Measurements from ENCODE around the gene CEP350. TPM values are rescaled to one million over a fixed set of nuclear protein-coding genes. Genes with fewer than 3 reads are reported as not detected.

CEP350 gene
- total RNA-seq, 2 experiments from 2014 or later: 48.6 to 54.2 TPM

- CTCF ChIA-PET (ENCODE audit: unreplicated experiment): no interaction called here
- no peak for DNase-seq (ENCODE audit: low spot score)
- no peaks in the 10 kb centered on the region for H3K9me2 ChIP-seq (ENCODE audit: insufficient read depth, low read length)
- no peaks in the 10 kb centered on the region for H3K4me1 ChIP-seq (ENCODE audit: insufficient read depth, low read length, poor library complexity, severe bottlenecking)
- BruUV-seq (replicated peaks): no TSS peak
- POLR2A ChIA-PET: no interaction called here
- H3K4me3 ChIP-seq (ENCODE audit: low read depth, low read length, poor library complexity, severe bottlenecking): no peak overlapping the region
- H3K36me3 ChIP-seq (ENCODE audit: insufficient read depth, low read length): peaks cover 79% of the 10 kb centered on the region
- H3K4me2 ChIP-seq (ENCODE audit: low read length): no peak overlapping the region
- H3K9me3 ChIP-seq (ENCODE audit: low read length): no peaks in the 10 kb centered on the region
- no peaks in the 10 kb centered on the region for H3K79me2 ChIP-seq (ENCODE audit: insufficient read depth, low read depth, low read length)
- H3K27ac ChIP-seq (ENCODE audit: low read depth, low read length, poor library complexity, severe bottlenecking): no peak overlapping the region
- H2AFZ ChIP-seq (ENCODE audit: low read length): no peak overlapping the region
- 0 out of 2 replicates have a peak, but pooled peaks cover 3% of the 10 kb centered on the region for H4K20me1 ChIP-seq (ENCODE audit: insufficient read depth, low read length)
- TF ChIP-seq CTCF (conservative IDR thresholded peaks at IDR 0.05; ENCODE audit: low read length): no peak
- intact Hi-C loops (cut with micrococcal nuclease; ENCODE audit: unreplicated experiment): no loop called here
These were observed 149.2 kb downstream of the CEP350 start for GRCh38 chr1:180103819-180104218.

- no peak overlapping the region for H3K4me3 ChIP-seq (ENCODE audit: low read depth, low read length, poor library complexity, severe bottlenecking)
- intact Hi-C loops (cut with micrococcal nuclease; ENCODE audit: unreplicated experiment): no loop called here
- no peak for TF ChIP-seq CTCF (conservative IDR thresholded peaks at IDR 0.05; ENCODE audit: low read length)
- TF ChIP-seq EZH2phosphoT487 (IDR thresholded peaks at IDR 0.05; ENCODE audit: borderline replicate concordance, low read depth, low read length): no peak
- no peak overlapping the region for H3K4me2 ChIP-seq (ENCODE audit: low read length)
- H3K27ac ChIP-seq (ENCODE audit: low read depth, low read length, poor library complexity, severe bottlenecking): no peak overlapping the region
- H3K36me3 ChIP-seq (ENCODE audit: insufficient read depth, low read length): peaks cover 55% of the 10 kb centered on the region
- ChIA-PET CTCF (ENCODE audit: unreplicated experiment) (no interaction called here), POLR2A (interaction anchor here (1.1 kb wide), 1 partner anchor 12 kb away, joined by 4 read pairs; no protein-coding TSS in a partner anchor)
- no peaks in the 10 kb centered on the region for H3K9me3 ChIP-seq (ENCODE audit: low read length)
- H2AFZ ChIP-seq (ENCODE audit: low read length): no peak overlapping the region
- H3K9me2 ChIP-seq (ENCODE audit: insufficient read depth, low read length): no peaks in the 10 kb centered on the region
- no peaks in the 10 kb centered on the region for H4K20me1 ChIP-seq (ENCODE audit: insufficient read depth, low read length)
- H3K79me2 ChIP-seq (ENCODE audit: insufficient read depth, low read depth, low read length): no peaks in the 10 kb centered on the region
- no peak for DNase-seq (ENCODE audit: low spot score)
- no TSS peak for BruUV-seq (replicated peaks)
- no peaks in the 10 kb centered on the region for H3K4me1 ChIP-seq (ENCODE audit: insufficient read depth, low read length, poor library complexity, severe bottlenecking)
These were observed 157.5 kb downstream of the CEP350 start for GRCh38 chr1:180112091-180112490.

GRCh38 chr1:180112984-180113647 is 158.5 kb downstream of the CEP350 start:
- no peak overlapping the region for H3K4me3 ChIP-seq (ENCODE audit: low read depth, low read length, poor library complexity, severe bottlenecking)
- no peaks in the 10 kb centered on the region for H3K79me2 ChIP-seq (ENCODE audit: insufficient read depth, low read depth, low read length)
- no peaks in the 10 kb centered on the region for H3K4me1 ChIP-seq (ENCODE audit: insufficient read depth, low read length, poor library complexity, severe bottlenecking)
- no peak overlapping the region for H3K4me2 ChIP-seq (ENCODE audit: low read length)
- BruUV-seq (replicated peaks): no TSS peak
- CTCF ChIA-PET (ENCODE audit: unreplicated experiment): no interaction called here
- no peaks in the 10 kb centered on the region for H4K20me1 ChIP-seq (ENCODE audit: insufficient read depth, low read length)
- intact Hi-C loops (cut with micrococcal nuclease; ENCODE audit: unreplicated experiment): no loop called here
- no peaks in the 10 kb centered on the region for H3K9me2 ChIP-seq (ENCODE audit: insufficient read depth, low read length)
- peaks cover 51% of the 10 kb centered on the region for H3K36me3 ChIP-seq (ENCODE audit: insufficient read depth, low read length)
- no peaks in the 10 kb centered on the region for H3K9me3 ChIP-seq (ENCODE audit: low read length)
- no peak overlapping the region for H3K27ac ChIP-seq (ENCODE audit: low read depth, low read length, poor library complexity, severe bottlenecking)
- TF ChIP-seq EZH2phosphoT487 (IDR thresholded peaks at IDR 0.05; ENCODE audit: borderline replicate concordance, low read depth, low read length): no peak
- no peak for TF ChIP-seq CTCF (conservative IDR thresholded peaks at IDR 0.05; ENCODE audit: low read length)
- POLR2A ChIA-PET: no interaction called here
- DNase-seq (ENCODE audit: low spot score): no peak
- H2AFZ ChIP-seq (ENCODE audit: low read length): no peak overlapping the region
